HEK293 (cell line): Measurements from ENCODE around the gene SLC17A5.

Experiments used
- CTCF ChIA-PET: fragments of 350-600 bp; formaldehyde crosslinking; extraction: SDS; loops from one replicate; lab custom pipeline; 2021; ENCODE audit warnings: antibody characterized with exemption; lab: Yijun Ruan, JAX
- POLR2A ChIA-PET: fragments of 300-600 bp; formaldehyde crosslinking; extraction: SDS; loops from one replicate; lab custom pipeline; 2020; ENCODE audit warnings: antibody characterized with exemption, inconsistent platforms; lab: Yijun Ruan, JAX
- H3K27ac ChIP-seq: fragments of 200-500 bp; sonication (Bioruptor generic); 2 replicates; pipeline ENCODE4 v1.5.1; 2014; ENCODE audit warnings: low read depth, low read length, control low read depth, inconsistent platforms; ENCODE audit errors: extremely low read depth
- H3K36me3 ChIP-seq, 2 experiments: fragments of 200-500 bp in 1 of 2; sonication (Bioruptor generic) in 1 of 2; 1 replicate in 1 of 2; 2 replicates in 1 of 2; pipeline ENCODE4 v1.5.1; 2014 to 2017; ENCODE audit warnings: inconsistent platforms in 2 of 2, low read length in 2 of 2; ENCODE audit not compliant: control insufficient read depth in 2 of 2, insufficient read depth in 1 of 2
- H3K4me1 ChIP-seq: fragments of 200-500 bp; sonication (Bioruptor generic); 2 replicates; pipeline ENCODE4 v1.5.1; 2014; ENCODE audit warnings: mild to moderate bottlenecking, low read length, inconsistent platforms; ENCODE audit not compliant: control insufficient read depth, insufficient read depth
- H3K4me3 ChIP-seq: 2 replicates; pipeline ENCODE4 v1.5.1; 2011; ENCODE audit warnings: low read depth, mild to moderate bottlenecking, control low read depth, low read length, moderate library complexity
- H3K9me3 ChIP-seq: fragments of 200-500 bp; sonication (Bioruptor generic); 2 replicates; pipeline ENCODE4 v1.5.1; 2014; ENCODE audit warnings: low read depth, low read length, inconsistent platforms; ENCODE audit not compliant: control insufficient read depth, insufficient read depth
- BCL6B ChIP-seq: fragments of 450-650 bp; formaldehyde crosslinking; IDR thresholded peaks from 2 replicates; pipeline ENCODE4 v1.5.1; 2017; ENCODE audit warnings: missing biosample characterization, missing genetic modification characterization
- IKZF3 ChIP-seq: fragments of 450-650 bp; IDR thresholded peaks from 2 replicates; pipeline ENCODE4 v1.5.0; 2018; ENCODE audit warnings: missing biosample characterization, mild to moderate bottlenecking, missing genetic modification characterization, moderate library complexity
- KLF16 ChIP-seq: fragments of 450-650 bp; formaldehyde crosslinking; IDR thresholded peaks from 2 replicates; pipeline ENCODE4 v1.5.1; 2017; ENCODE audit warnings: missing biosample characterization, missing genetic modification characterization
- PRDM1 ChIP-seq: fragments of 450-650 bp; formaldehyde crosslinking; IDR thresholded peaks from 2 replicates; pipeline ENCODE4; 2016; ENCODE audit warnings: missing biosample characterization, missing genetic modification characterization
- REPIN1 ChIP-seq: fragments of 450-650 bp; formaldehyde crosslinking; IDR thresholded peaks from 2 replicates; pipeline ENCODE4 v1.5.1; 2017; ENCODE audit warnings: missing biosample characterization, missing genetic modification characterization, low read depth
- SALL2 ChIP-seq: fragments of 450-650 bp; formaldehyde crosslinking; IDR thresholded peaks from 2 replicates; pipeline ENCODE4 v1.5.0; 2017; ENCODE audit warnings: missing biosample characterization, mild to moderate bottlenecking, missing genetic modification characterization, borderline replicate concordance
- SCRT2 ChIP-seq: fragments of 450-650 bp; formaldehyde crosslinking; IDR thresholded peaks from 2 replicates; pipeline ENCODE4 v1.5.1; 2016; ENCODE audit warnings: missing biosample characterization, missing genetic modification characterization
- SETDB1 ChIP-seq: IDR thresholded peaks from one replicate; pipeline ENCODE4 v1.6.1; 2017; ENCODE audit warnings: mild to moderate bottlenecking, low read length, moderate library complexity, mixed read lengths; ENCODE audit not compliant: insufficient read length
- SP7 ChIP-seq: fragments of 450-650 bp; formaldehyde crosslinking; IDR thresholded peaks from 2 replicates; pipeline ENCODE4 v1.5.1; 2016; ENCODE audit warnings: missing biosample characterization, missing genetic modification characterization
- TCF7L2 ChIP-seq: IDR thresholded peaks from 2 replicates; pipeline ENCODE4 v1.6.1; 2011; ENCODE audit warnings: low read depth, mild to moderate bottlenecking, inconsistent platforms, low read length, moderate library complexity, borderline replicate concordance
- ZBTB6 ChIP-seq: fragments of 450-650 bp; formaldehyde crosslinking; IDR thresholded peaks from 2 replicates; pipeline ENCODE4 v1.5.1; 2017; ENCODE audit warnings: missing biosample characterization, missing genetic modification characterization
- ZFP41 ChIP-seq: fragments of 450-650 bp; formaldehyde crosslinking; IDR thresholded peaks from 2 replicates; pipeline ENCODE4 v1.5.1; 2016; ENCODE audit warnings: missing biosample characterization, missing genetic modification characterization, borderline replicate concordance
- ZNF112 ChIP-seq: fragments of 450-650 bp; formaldehyde crosslinking; IDR thresholded peaks from 2 replicates; pipeline ENCODE4 v1.5.0; 2017; ENCODE audit warnings: missing biosample characterization, missing genetic modification characterization
- ZNF335 ChIP-seq: fragments of 450-650 bp; formaldehyde crosslinking; conservative IDR thresholded peaks from 2 replicates; pipeline ENCODE4 v1.5.1; 2016; ENCODE audit warnings: missing biosample characterization, missing genetic modification characterization
- ZNF426 ChIP-seq: fragments of 450-650 bp; formaldehyde crosslinking; IDR thresholded peaks from 2 replicates; pipeline ENCODE4 v1.5.1; 2017; ENCODE audit warnings: missing biosample characterization, missing genetic modification characterization, mild to moderate bottlenecking, inconsistent platforms, moderate library complexity
- ZNF473 ChIP-seq: fragments of 450-650 bp; formaldehyde crosslinking; IDR thresholded peaks from 2 replicates; pipeline ENCODE4 v1.5.1; 2017; ENCODE audit warnings: missing biosample characterization, missing genetic modification characterization
- ZNF510 ChIP-seq: fragments of 450-650 bp; formaldehyde crosslinking; IDR thresholded peaks from 2 replicates; pipeline ENCODE4 v1.5.1; 2018; ENCODE audit warnings: mild to moderate bottlenecking, missing genetic modification characterization, missing biosample characterization; ENCODE audit not compliant: insufficient replicate concordance
- ZNF580 ChIP-seq: fragments of 450-650 bp; formaldehyde crosslinking; IDR thresholded peaks from 2 replicates; pipeline ENCODE4 v1.5.1; 2016; ENCODE audit warnings: missing biosample characterization, missing genetic modification characterization
- ZNF624 ChIP-seq: fragments of 450-650 bp; formaldehyde crosslinking; IDR thresholded peaks from 2 replicates; pipeline ENCODE4 v1.5.1; 2017; ENCODE audit warnings: missing biosample characterization, missing genetic modification characterization
- ZNF658 ChIP-seq: fragments of 450-650 bp; formaldehyde crosslinking; IDR thresholded peaks from 2 replicates; pipeline ENCODE4; 2016; ENCODE audit warnings: missing biosample characterization, missing genetic modification characterization
- ZNF660 ChIP-seq: fragments of 450-650 bp; IDR thresholded peaks from 2 replicates; pipeline ENCODE4 v1.5.1; 2018; ENCODE audit warnings: missing biosample characterization, mild to moderate bottlenecking, missing genetic modification characterization
- ZNF677 ChIP-seq: fragments of 450-650 bp; IDR thresholded peaks from 2 replicates; pipeline ENCODE4 v1.5.0; 2018; ENCODE audit warnings: missing biosample characterization, mild to moderate bottlenecking, missing genetic modification characterization, moderate library complexity
- ZNF776 ChIP-seq: fragments of 450-650 bp; formaldehyde crosslinking; IDR thresholded peaks from 2 replicates; pipeline ENCODE4 v1.5.0; 2017; ENCODE audit warnings: missing biosample characterization, missing genetic modification characterization, borderline replicate concordance
- TF ChIP-seq, protein P1 (sequence below): fragments of 450-650 bp; formaldehyde crosslinking; IDR thresholded peaks from 2 replicates; pipeline ENCODE4 v1.5.1; 2017; ENCODE audit warnings: missing biosample characterization, missing genetic modification characterization
- TF ChIP-seq, protein P2 (sequence below): fragments of 450-650 bp; formaldehyde crosslinking; IDR thresholded peaks from 2 replicates; pipeline ENCODE4 v1.5.1; 2016; ENCODE audit warnings: missing biosample characterization, missing genetic modification characterization
- TF ChIP-seq, protein P3 (sequence below): IDR thresholded peaks from 2 replicates; pipeline ENCODE4 v1.6.1; 2011; ENCODE audit warnings: mild to moderate bottlenecking, low read depth, low read length, borderline replicate concordance

Gene SLC17A5

DNA sequence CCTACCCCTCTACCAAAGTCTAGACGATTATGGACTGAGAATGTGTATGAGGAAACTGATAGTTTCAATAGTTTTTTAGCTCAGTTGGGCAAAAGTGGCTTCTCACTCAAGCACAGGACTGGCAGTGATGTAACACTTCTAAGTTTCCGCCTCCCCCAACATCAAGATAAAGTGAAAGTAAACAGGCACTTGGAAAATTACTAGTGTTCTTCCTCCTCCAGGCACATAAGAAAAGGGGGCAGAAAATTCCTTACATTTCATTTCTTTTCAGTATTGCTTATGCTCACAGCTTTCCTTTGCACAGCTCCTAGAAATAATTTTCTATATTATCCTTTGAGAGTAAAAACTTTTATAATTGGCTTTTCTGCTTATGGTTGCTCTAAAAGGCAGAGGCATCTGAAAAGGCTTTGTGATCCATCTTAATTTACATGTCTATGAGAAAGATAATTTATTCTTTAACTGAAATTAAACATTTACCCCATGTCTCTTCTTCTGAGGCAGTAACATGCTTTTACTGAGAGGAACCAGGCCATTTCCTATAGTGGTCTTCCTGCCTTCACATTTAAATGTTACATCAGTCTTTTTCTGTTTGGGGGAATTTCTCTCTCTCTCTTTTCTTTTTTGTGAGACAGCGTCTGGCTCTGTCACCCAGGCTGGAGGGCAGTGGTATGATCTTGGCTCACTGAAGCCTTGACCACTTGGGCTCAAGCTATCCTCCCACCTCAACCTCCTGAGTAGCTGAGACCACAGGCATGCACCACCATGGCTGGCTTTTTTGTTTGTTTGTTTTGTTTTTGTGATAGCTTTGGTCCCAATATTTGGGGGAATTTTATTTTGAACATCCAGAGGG lies 68.0 kb downstream of the SLC17A5 start (continued):
- TF ChIP-seq ZBTB6 (0 out of 2 replicates have a peak, but pooled peaks have one; percentile 10), ZFP41 (tag by site-specific recombination) (no peak), IKZF3 (tag by site-specific recombination) (peak; percentile 65; the same call in 1 of the 2 replicates), ZNF660 (peak; percentile 96), TCF7L2 (peak; percentile 94), PRDM1 (0 out of 2 replicates have a peak, but pooled peaks have one; percentile 52), ZNF510 (peak; percentile 17)
- TF ChIP-seq, protein P1, sequence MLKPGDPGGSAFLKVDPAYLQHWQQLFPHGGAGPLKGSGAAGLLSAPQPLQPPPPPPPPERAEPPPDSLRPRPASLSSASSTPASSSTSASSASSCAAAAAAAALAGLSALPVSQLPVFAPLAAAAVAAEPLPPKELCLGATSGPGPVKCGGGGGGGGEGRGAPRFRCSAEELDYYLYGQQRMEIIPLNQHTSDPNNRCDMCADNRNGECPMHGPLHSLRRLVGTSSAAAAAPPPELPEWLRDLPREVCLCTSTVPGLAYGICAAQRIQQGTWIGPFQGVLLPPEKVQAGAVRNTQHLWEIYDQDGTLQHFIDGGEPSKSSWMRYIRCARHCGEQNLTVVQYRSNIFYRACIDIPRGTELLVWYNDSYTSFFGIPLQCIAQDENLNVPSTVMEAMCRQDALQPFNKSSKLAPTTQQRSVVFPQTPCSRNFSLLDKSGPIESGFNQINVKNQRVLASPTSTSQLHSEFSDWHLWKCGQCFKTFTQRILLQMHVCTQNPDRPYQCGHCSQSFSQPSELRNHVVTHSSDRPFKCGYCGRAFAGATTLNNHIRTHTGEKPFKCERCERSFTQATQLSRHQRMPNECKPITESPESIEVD (tag by site-specific recombination), result peak; percentile 85
- TF ChIP-seq, all 188 proteins: peak for 22

GRCh38 chr6:73581293-73581692 lies 72.5 kb downstream of the SLC17A5 start:
- TF ChIP-seq SETDB1 (peak; percentile 50), SALL2 (tag by site-specific recombination) (no peak), SP7 (no peak), KLF16 (tag by site-specific recombination) (0 out of 2 replicates have a peak, but pooled peaks have one; percentile 6), BCL6B (tag by site-specific recombination) (no peak), ZNF580 (peak; percentile 54; the same call in 1 of the 2 replicates), ZNF426 (tag by site-specific recombination) (no peak), SCRT2 (tag by site-specific recombination) (no peak), ZNF624 (tag by site-specific recombination) (no peak), ZNF658 (tag by site-specific recombination) (no peak), ZNF335 (tag by site-specific recombination) (no peak), ZNF112 (tag by site-specific recombination) (no peak), ZNF776 (no peak), ZNF677 (tag by site-specific recombination) (no peak), ZNF473 (tag by site-specific recombination) (no peak), REPIN1 (tag by site-specific recombination) (no peak)
- TF ChIP-seq, protein P2, sequence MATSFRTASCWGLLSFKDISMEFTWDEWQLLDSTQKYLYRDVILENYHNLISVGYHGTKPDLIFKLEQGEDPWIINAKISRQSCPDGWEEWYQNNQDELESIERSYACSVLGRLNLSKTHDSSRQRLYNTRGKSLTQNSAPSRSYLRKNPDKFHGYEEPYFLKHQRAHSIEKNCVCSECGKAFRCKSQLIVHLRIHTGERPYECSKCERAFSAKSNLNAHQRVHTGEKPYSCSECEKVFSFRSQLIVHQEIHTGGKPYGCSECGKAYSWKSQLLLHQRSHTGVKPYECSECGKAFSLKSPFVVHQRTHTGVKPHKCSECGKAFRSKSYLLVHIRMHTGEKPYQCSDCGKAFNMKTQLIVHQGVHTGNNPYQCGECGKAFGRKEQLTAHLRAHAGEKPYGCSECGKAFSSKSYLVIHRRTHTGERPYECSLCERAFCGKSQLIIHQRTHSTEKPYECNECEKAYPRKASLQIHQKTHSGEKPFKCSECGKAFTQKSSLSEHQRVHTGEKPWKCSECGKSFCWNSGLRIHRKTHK (tag by site-specific recombination), result no peak
- TF ChIP-seq, protein P3, sequence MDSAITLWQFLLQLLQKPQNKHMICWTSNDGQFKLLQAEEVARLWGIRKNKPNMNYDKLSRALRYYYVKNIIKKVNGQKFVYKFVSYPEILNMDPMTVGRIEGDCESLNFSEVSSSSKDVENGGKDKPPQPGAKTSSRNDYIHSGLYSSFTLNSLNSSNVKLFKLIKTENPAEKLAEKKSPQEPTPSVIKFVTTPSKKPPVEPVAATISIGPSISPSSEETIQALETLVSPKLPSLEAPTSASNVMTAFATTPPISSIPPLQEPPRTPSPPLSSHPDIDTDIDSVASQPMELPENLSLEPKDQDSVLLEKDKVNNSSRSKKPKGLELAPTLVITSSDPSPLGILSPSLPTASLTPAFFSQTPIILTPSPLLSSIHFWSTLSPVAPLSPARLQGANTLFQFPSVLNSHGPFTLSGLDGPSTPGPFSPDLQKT, result no peak
- TF ChIP-seq, all 188 proteins: peak for 3
- Histone ChIP-seq H3K27ac (no peak overlapping the region), H3K4me3 (no peak overlapping the region), H3K4me1 (peaks cover 14% of the 10 kb centered on the region), H3K36me3 (no peaks in the 10 kb centered on the region), H3K9me3 (no peaks in the 10 kb centered on the region)
- CTCF ChIA-PET, result interaction anchor here (0.7 to 1.8 kb wide), 2 partner anchors 66 to 271 kb away, joined by 4 to 5 read pairs; no protein-coding TSS in a partner anchor
- POLR2A ChIA-PET, result interaction anchor here (2.3 kb wide), 1 partner anchor 60 kb away, joined by 36 read pairs; the partner anchor contains the start of gene EEF1A1
